ENCODE results near the gene NES.

The NES gene

DNA sequence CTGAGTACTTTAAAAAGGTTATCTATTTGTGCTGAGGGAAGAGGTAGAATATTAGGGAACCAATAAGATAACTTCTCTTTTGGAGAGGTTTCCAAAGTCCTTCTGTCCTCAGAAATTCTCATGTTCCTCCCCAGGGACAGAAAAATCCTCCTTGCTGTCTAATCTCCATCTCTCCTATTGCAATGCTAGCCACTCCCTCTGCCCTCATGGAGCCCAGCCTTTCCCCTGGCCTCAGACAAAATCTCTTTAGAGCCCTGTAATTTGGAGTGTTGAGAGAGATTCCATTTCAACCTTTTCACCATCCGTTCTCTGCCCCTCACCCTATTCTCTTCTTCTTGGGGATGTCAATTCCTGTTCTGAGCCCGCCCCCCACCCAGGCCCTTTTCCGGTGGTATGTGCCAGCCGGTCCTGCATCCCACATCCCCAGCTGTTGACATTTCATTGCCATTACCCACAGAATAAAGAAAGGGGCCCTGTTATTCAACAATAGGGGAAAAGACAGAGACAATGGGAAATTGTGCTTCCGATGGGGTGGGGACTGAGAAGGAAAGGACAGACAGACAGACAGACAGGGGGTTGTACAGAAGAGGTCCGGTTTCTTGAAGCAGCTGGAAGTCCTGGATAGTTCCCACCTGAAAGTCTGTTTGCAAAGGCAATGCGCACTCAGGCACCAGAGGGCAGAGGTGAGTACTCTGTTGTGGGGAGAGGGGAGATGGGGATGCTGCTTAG, 58.2 kb downstream of the NES start, which contains the start of gene HAPLN2:
TSS of gene HAPLN2 (plus strand) at position 563 of the 729 bp plus-strand sequence. CDS start 4,076 bp downstream, outside the sequence.
- peak; percentile 63 for DNase-seq

Data from RPMI8226 (cell line).